Measurements from ENCODE around the gene LMBR1L. TPM values are rescaled to one million over a fixed set of nuclear protein-coding genes. Genes with fewer than 3 reads are reported as not detected.

Gene LMBR1L
- total and polyA plus RNA-seq, 2 of the 13 experiments (the other 11 are each of a cell fraction or from before 2014, with no cell fraction given) = 12.2 to 65.9 TPM

DNA sequence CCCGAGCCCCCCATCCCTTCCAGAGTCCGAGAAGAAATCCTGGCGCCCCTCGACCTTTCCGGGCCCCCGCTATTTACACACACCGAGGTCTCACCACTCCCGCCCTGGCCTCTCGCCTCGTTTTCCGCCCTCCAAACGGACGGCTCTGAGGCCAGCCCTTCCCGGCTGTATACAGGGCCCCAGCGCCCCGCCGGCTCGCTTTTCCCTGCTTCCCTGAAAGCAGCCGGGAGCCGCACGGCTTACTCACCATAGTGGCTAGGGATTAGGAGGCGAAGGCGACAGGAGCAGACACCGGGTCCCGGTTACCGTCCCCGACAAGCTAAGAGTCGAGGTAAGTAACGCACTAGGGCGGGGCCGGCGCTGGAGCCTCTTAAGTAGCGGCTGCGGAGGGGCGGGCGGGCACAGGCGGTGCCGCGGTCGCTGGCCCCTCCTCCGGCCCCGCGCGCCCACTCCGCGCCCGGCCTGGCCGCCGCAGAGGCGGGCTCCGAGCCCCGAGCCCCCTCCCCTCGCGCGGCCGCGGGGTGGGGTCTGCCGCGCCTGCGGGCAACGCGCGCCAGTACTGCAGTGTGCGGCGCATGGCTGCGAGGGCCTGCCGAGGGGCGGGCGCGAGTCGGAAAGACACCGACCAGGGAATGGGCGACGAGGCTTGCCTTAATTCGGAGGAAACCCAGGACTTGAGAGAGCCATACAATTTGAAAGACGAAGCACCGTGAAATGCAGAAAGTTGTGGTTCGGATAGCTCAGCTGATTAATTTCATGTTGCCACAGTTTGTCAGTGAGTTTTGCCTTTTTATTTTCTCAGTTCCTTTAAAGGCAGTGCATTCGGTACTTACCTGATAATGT lies 20.6 kb upstream of the LMBR1L start, which contains the start of gene TUBA1B (continued):
- TF ChIP-seq FOXK2 (IDR thresholded peaks at IDR 0.05) (no peak), ZNF672 (CRISPR knock-in tag; IDR thresholded peaks at IDR 0.05) (no peak), GZF1 (CRISPR knock-in tag; IDR thresholded peaks at IDR 0.05) (no peak; the same call in 1 of the 2 replicates), NONO (IDR thresholded peaks at IDR 0.05) (no peak), NONO (CRISPR knock-in tag; conservative IDR thresholded peaks at IDR 0.05) (no peak; the same call in 1 of the 2 replicates), ZNF7 (CRISPR knock-in tag; IDR thresholded peaks at IDR 0.05) (no peak), TEAD3 (CRISPR knock-in tag; optimal IDR thresholded peaks at IDR 0.05; ENCODE audit: borderline replicate concordance) (no peak), AGO1 (IDR thresholded peaks at IDR 0.05; ENCODE audit: low read depth, low read length, poor library complexity, severe bottlenecking) (no peak), RCOR2 (CRISPR knock-in tag; IDR thresholded peaks at IDR 0.05) (no peak), IKZF4 (CRISPR knock-in tag; IDR thresholded peaks at IDR 0.05; ENCODE audit: borderline replicate concordance, low read depth, not compliant biosample characterization) (peak; percentile 46), HNF4G (IDR thresholded peaks at IDR 0.05; ENCODE audit: borderline replicate concordance, low read depth, low read length) (no peak), HNF4G (CRISPR knock-in tag; IDR thresholded peaks at IDR 0.05; ENCODE audit: borderline replicate concordance, low read depth) (no peak), NCOR1 (IDR thresholded peaks at IDR 0.05; ENCODE audit: borderline replicate concordance, low read length) (no peak), ZNF501 (CRISPR knock-in tag; IDR thresholded peaks at IDR 0.05) (peak; percentile 76), MIER3 (CRISPR knock-in tag; IDR thresholded peaks at IDR 0.05; ENCODE audit: borderline replicate concordance) (peak; percentile 38; the same call in 1 of the 2 replicates), NAIF1 (CRISPR knock-in tag; IDR thresholded peaks at IDR 0.05; ENCODE audit: borderline replicate concordance) (no peak)
- TF ChIP-seq, protein P1, sequence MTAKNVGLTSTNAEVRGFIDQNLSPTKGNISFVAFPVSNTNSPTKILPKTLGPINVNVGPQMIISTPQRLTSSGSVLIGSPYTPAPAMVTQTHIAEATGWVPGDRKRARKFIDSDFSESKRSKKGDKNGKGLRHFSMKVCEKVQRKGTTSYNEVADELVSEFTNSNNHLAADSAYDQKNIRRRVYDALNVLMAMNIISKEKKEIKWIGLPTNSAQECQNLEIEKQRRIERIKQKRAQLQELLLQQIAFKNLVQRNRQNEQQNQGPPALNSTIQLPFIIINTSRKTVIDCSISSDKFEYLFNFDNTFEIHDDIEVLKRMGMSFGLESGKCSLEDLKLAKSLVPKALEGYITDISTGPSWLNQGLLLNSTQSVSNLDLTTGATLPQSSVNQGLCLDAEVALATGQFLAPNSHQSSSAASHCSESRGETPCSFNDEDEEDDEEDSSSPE (CRISPR knock-in tag; IDR thresholded peaks at IDR 0.05) = peak; percentile 90
- TF ChIP-seq, protein P2, sequence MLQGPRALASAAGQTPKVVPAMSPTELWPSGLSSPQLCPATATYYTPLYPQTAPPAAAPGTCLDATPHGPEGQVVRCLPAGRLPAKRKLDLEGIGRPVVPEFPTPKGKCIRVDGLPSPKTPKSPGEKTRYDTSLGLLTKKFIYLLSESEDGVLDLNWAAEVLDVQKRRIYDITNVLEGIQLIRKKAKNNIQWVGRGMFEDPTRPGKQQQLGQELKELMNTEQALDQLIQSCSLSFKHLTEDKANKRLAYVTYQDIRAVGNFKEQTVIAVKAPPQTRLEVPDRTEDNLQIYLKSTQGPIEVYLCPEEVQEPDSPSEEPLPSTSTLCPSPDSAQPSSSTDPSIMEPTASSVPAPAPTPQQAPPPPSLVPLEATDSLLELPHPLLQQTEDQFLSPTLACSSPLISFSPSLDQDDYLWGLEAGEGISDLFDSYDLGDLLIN (CRISPR knock-in tag; IDR thresholded peaks at IDR 0.05; ENCODE audit: borderline replicate concordance) = no peak
- TF ChIP-seq, protein P3, sequence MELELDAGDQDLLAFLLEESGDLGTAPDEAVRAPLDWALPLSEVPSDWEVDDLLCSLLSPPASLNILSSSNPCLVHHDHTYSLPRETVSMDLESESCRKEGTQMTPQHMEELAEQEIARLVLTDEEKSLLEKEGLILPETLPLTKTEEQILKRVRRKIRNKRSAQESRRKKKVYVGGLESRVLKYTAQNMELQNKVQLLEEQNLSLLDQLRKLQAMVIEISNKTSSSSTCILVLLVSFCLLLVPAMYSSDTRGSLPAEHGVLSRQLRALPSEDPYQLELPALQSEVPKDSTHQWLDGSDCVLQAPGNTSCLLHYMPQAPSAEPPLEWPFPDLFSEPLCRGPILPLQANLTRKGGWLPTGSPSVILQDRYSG (CRISPR knock-in tag; IDR thresholded peaks at IDR 0.05) = peak; percentile 43; the same call in 1 of the 2 replicates
- TF ChIP-seq, protein P4, sequence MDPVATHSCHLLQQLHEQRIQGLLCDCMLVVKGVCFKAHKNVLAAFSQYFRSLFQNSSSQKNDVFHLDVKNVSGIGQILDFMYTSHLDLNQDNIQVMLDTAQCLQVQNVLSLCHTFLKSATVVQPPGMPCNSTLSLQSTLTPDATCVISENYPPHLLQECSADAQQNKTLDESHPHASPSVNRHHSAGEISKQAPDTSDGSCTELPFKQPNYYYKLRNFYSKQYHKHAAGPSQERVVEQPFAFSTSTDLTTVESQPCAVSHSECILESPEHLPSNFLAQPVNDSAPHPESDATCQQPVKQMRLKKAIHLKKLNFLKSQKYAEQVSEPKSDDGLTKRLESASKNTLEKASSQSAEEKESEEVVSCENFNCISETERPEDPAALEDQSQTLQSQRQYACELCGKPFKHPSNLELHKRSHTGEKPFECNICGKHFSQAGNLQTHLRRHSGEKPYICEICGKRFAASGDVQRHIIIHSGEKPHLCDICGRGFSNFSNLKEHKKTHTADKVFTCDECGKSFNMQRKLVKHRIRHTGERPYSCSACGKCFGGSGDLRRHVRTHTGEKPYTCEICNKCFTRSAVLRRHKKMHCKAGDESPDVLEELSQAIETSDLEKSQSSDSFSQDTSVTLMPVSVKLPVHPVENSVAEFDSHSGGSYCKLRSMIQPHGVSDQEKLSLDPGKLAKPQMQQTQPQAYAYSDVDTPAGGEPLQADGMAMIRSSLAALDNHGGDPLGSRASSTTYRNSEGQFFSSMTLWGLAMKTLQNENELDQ (CRISPR knock-in tag; IDR thresholded peaks at IDR 0.05; ENCODE audit: borderline replicate concordance) = no peak
- TF ChIP-seq, protein P5, sequence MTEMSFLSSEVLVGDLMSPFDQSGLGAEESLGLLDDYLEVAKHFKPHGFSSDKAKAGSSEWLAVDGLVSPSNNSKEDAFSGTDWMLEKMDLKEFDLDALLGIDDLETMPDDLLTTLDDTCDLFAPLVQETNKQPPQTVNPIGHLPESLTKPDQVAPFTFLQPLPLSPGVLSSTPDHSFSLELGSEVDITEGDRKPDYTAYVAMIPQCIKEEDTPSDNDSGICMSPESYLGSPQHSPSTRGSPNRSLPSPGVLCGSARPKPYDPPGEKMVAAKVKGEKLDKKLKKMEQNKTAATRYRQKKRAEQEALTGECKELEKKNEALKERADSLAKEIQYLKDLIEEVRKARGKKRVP (CRISPR knock-in tag; IDR thresholded peaks at IDR 0.05) = no peak
